NB4 (cell line): ENCODE measurements around the gene MYZAP.

Experiments used
- CTCF ChIP-seq: IDR thresholded peaks from one replicate; pipeline ENCODE4 v1.5.1; 2012; ENCODE audit warnings: low read depth, low read length
- MAX ChIP-seq: IDR thresholded peaks from 2 replicates; pipeline ENCODE4 v1.6.1; 2011; ENCODE audit warnings: low read depth, low read length
- MYC ChIP-seq: IDR thresholded peaks from 2 replicates; pipeline ENCODE4 v1.6.1; 2011; ENCODE audit warnings: low read depth, low read length
- POLR2A ChIP-seq: IDR thresholded peaks from 2 replicates; pipeline ENCODE4 v1.6.1; 2011; ENCODE audit warnings: mild to moderate bottlenecking; ENCODE audit not compliant: insufficient read length; ENCODE audit errors: extremely low read depth

- TF ChIP-seq CTCF = no peak
- TF ChIP-seq MYC = no peak
- TF ChIP-seq POLR2A = no peak
- TF ChIP-seq MAX = no peak
These were observed 34.4 kb upstream of the MYZAP start for GRCh38 chr15:57557267-57557666.
